Measurements from ENCODE around the gene NUDT14.

DNA sequence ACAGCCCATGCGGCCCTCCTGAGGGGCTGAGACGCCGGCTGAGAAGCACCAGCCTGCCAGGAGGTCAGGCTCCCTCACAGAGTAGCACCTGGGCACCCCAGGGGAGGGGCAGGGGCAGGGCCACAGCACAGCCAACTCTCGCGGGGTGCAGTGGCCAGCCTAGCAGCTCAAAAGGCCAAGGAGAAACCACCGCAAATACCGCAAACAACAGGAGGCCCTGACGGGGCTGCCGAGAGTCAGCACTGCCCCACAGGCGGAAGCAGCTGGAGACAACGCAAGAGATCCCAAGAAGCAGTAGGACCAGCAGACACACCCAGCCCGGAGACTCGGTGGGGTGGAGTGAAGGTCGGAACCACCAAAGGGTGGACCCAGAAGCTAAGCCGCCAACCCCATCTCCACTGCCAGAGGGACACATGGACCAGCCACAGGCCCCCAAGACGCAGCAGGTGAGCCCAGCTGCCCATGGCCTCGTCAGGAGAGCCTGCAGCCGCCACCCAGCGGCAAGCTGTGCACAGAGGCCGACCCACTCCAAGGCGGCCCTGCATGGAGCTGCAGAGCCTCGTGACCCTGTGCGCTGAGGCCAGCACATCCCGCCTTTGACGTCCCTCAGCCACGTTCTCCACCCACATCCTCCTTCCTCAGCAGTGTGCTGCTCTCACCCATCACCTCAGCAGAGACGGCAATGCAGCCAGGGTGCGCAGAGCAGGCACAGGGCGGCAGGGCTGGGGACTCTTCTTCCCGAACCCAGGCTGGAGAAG is 35.6 kb upstream of the NUDT14 start:
- TF ChIP-seq, protein P1, sequence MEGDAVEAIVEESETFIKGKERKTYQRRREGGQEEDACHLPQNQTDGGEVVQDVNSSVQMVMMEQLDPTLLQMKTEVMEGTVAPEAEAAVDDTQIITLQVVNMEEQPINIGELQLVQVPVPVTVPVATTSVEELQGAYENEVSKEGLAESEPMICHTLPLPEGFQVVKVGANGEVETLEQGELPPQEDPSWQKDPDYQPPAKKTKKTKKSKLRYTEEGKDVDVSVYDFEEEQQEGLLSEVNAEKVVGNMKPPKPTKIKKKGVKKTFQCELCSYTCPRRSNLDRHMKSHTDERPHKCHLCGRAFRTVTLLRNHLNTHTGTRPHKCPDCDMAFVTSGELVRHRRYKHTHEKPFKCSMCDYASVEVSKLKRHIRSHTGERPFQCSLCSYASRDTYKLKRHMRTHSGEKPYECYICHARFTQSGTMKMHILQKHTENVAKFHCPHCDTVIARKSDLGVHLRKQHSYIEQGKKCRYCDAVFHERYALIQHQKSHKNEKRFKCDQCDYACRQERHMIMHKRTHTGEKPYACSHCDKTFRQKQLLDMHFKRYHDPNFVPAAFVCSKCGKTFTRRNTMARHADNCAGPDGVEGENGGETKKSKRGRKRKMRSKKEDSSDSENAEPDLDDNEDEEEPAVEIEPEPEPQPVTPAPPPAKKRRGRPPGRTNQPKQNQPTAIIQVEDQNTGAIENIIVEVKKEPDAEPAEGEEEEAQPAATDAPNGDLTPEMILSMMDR (IDR thresholded peaks at IDR 0.05): no peak
- no peak for TF ChIP-seq ZFX (IDR thresholded peaks at IDR 0.05; ENCODE audit: borderline replicate concordance)

Measured in 22Rv1 (cell line).